Gastrocnemius medialis (tissue), 4 donors: ENCODE results near the gene YIF1B.

Source experiments
- CTCF ChIP-seq, 5 experiments: fragments of 450-650 bp in 3 of 5; fragments of 200-600 bp in 2 of 5; sonication (generic) in 2 of 5; IDR thresholded peaks in 4 of 5; conservative IDR thresholded peaks in 1 of 5; 1 replicate in 4 of 5; 2 replicates in 1 of 5; pipeline ENCODE4 v1.5.1; 2016 to 2019; ENCODE audit warnings: antibody characterized with exemption in 5 of 5, mild to moderate bottlenecking in 3 of 5, moderate library complexity in 3 of 5
- POLR2A ChIP-seq, 2 donors: fragments of 450-650 bp; IDR thresholded peaks; one replicate each; pipeline ENCODE4 v1.6.1; 2017; ENCODE audit warnings: antibody characterized with exemption in 2 of 2, mild to moderate bottlenecking in 2 of 2, moderate library complexity in 2 of 2

GRCh38 chr19:38318660-38319059, 2.9 kb upstream of the YIF1B start:
- TF ChIP-seq CTCF (IDR thresholded peaks at IDR 0.05 in 4 of 5, conservative IDR thresholded peaks at IDR 0.05 in 1 of 5) (no peak), POLR2A (IDR thresholded peaks at IDR 0.05) (no peak)
